C4-2B (cell line): ENCODE data around the gene TNPO3.

Experiments used
- H3K27ac ChIP-seq: fragments of 450-650 bp; 2 replicates; pipeline ENCODE4 v1.5.1; 2017
- ZFX ChIP-seq: fragments of 450-650 bp; IDR thresholded peaks from 2 replicates; pipeline ENCODE4 v1.6.1; 2017
- TF ChIP-seq, protein P1 (sequence below): fragments of 450-650 bp; conservative IDR thresholded peaks from 2 replicates; pipeline ENCODE4 v1.5.1; 2017; ENCODE audit warnings: mild to moderate bottlenecking

Gene TNPO3

DNA sequence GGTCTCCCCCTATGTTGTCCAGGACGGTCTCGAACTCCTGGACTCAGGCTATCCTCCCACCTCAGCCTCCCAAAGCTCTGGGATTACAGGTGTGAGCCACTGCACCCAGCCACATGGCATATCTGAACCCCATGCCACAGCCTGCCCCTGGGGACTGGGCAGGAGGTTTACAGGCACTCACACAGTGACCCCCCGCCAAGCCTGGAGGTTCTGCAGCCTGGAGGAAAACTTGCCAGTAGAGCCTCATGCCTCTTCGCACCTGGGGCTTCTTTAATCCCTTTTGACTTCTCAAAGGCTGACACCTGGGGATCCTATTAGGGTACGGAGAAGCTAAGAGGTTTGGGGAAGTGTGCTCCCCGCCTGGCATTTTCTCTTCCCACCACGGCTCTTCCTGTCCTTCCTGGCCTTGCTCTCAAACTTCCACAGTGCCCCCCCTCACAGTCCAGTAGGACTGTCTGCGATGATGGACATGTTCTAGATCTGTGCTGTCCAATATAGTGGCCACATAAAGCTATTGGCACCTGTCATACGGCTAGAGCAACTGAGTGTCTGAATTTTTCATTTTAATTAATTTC is 133.0 kb downstream of the TNPO3 start:
- no peak for TF ChIP-seq ZFX
- TF ChIP-seq, protein P1, sequence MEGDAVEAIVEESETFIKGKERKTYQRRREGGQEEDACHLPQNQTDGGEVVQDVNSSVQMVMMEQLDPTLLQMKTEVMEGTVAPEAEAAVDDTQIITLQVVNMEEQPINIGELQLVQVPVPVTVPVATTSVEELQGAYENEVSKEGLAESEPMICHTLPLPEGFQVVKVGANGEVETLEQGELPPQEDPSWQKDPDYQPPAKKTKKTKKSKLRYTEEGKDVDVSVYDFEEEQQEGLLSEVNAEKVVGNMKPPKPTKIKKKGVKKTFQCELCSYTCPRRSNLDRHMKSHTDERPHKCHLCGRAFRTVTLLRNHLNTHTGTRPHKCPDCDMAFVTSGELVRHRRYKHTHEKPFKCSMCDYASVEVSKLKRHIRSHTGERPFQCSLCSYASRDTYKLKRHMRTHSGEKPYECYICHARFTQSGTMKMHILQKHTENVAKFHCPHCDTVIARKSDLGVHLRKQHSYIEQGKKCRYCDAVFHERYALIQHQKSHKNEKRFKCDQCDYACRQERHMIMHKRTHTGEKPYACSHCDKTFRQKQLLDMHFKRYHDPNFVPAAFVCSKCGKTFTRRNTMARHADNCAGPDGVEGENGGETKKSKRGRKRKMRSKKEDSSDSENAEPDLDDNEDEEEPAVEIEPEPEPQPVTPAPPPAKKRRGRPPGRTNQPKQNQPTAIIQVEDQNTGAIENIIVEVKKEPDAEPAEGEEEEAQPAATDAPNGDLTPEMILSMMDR: no peak
- H3K27ac ChIP-seq: no peak overlapping the region

DNA sequence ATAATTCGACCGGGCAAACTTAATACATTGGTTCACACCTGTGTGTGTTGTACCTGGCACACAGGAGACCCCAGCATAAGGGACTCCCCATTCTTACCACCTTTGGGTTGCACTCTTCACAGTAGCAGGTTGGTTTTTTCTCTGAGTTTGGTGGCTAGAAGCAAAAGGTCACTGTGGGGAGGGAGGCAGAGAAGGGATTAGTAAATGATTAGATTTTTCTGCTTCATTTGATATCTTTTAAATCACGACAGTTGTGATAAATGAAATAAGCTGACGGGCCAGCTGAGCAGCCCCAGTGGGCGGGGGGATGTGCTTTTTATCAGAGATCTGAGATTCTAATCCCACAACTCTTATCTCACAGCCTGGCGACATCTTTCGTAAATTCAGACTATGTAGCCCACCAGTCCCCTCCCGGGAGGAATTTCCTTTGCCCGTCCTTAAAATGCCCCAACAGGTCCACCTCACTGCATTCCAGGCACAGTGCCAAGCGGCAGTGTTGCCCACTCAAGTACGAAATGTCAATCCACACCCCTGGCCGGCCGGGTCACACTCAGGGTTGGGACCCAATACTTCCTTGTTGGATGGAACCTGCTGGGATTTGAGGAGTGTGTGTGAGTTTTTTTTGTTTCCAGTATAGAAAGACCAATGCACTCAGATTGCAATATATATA is 133.9 kb downstream of the TNPO3 start:
- TF ChIP-seq, protein P1: no peak
- no peak for TF ChIP-seq ZFX

DNA sequence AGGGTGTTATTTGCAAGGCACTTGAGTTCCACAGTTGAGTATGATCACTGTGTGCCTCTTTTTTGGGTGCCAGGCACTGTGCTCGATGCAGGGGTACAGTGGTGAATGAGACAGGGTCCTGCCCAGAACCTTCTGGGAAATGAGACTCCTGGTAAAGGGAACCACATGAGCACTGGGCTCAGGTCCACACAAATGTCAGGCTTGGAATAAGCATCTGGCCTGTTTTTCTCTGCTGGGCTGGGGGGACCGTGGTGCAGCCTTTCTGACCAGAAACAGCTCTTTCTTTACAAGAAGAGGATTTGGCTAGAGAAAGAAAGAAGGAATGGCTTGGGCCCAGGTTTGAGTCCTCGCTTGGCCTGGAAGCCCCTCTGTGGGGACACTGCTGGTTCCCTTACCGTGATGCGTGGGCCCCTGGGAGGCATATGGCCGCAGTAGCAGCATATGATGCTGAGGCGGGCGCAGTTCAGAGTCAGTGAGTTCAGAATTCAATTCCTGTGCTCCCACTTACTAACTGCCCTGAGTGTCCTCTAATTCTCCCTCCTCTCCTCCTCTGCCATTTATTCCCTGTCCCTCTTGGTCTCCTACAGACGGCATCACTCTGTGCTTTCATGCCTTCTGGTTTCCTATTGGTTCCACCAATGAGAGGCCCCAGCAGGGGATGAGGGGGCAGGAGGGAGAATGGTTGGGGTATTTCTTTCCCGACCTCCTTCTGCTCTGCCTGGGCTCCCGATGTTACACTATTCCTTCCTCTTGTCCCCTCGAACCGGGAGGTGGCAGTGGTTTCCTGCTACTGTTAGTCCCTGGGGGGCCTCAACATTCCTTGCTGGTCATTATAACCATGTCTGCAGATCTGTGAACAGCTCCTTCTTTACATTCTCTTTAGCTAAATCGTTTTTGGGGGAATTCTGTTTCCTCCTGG is 134.8 kb downstream of the TNPO3 start:
- TF ChIP-seq, protein P1: no peak
- TF ChIP-seq ZFX: no peak
- H3K27ac ChIP-seq: no peak overlapping the region

More for the DNA sequence above, 133.9 kb downstream of the TNPO3 start:
- no peak overlapping the region for H3K27ac ChIP-seq

DNA sequence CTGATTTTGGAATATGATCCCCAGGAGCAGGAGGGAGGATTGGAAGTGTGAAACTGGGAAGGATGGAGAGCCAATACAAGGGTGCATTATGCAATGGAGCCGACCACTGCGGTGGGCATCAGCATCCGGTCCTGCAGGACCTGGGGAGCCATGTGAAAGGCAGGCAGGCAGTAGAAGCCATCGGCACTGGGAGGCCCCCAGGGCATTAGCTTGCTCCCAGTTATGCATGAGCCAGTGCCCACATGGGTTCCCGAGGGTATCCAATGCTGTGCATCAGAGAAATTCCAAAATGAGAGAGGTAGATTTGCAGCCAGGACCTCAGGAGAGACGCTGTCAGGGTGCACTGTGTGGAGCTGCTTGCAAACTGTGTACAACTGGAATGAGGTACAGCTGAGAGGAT is 135.7 kb downstream of the TNPO3 start:
- no peak overlapping the region for H3K27ac ChIP-seq
- TF ChIP-seq, protein P1: no peak
- no peak for TF ChIP-seq ZFX

DNA sequence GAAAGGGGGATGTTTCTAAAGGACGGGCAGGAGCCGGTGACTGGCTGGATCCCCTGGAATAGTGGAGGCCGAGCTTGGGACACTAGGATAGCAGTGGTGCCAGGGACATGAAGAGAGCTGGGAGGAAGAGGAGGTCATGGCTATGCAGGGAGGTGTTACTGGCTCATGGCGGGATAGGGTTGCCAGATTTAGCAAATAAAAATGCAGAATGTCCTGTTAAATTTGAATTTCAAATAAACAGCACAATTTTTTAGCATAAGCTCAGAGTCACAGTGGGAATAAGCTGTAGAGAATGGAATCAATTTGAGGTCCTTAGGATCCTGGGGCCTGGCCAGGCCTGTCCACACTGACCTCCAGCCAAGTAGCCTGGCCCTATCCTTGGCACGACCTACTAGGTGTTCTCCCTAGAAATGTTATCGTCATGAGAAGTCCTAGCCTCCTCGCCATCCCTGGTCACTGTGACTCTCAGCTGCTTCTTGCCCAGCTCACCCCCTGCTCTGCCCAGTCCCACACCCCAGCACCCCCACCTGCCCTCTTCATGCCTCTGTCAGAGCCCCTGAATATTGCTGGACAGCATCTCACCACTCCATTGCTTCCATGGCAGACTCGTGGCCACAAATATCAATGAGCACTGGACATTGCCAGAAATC is 136.8 kb downstream of the TNPO3 start:
- TF ChIP-seq, protein P1: no peak
- TF ChIP-seq ZFX: no peak
- no peak overlapping the region for H3K27ac ChIP-seq

DNA sequence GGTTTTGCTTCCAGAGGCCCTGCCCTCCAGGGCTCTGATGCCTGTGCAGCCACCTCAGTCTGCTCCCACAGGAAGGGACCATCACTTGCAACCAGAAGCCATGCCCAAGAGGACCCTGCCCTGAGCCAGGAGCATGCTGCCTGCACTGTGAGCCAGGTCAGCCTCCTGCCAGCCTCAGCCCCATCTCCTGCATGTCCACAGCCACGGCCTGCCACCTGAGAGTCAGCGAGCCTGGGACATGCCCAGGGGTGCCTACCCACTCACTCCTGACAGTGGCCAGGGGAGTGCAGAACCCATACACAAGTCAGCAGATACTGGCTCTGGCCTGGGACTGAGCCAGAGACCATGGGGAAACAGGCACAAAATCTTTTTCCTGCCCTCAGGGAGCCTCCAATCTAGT is 137.8 kb downstream of the TNPO3 start:
- TF ChIP-seq, protein P1: no peak
- TF ChIP-seq ZFX: no peak

More for the DNA sequence above, 137.8 kb downstream of the TNPO3 start:
- no peak overlapping the region for H3K27ac ChIP-seq
